C4-2B (cell line): ENCODE data around the gene POFUT2.
A peak's percentile ranks its signal among the peaks of the same experiment; 100 is the strongest.

Experiments used
- CTCF ChIP-seq: fragments of 450-650 bp; conservative IDR thresholded peaks from 2 replicates; pipeline ENCODE4 v1.5.1; 2017; ENCODE audit warnings: mild to moderate bottlenecking
- ZFX ChIP-seq: fragments of 450-650 bp; IDR thresholded peaks from 2 replicates; pipeline ENCODE4 v1.6.1; 2017

- TF ChIP-seq CTCF (peak; percentile 32), ZFX (no peak)
Observed at GRCh38 chr21:45225741-45226327, 61.9 kb downstream of the POFUT2 start.
